GM12873 (cell line): ENCODE data around the gene FRRS1L.

ENCODE experiments used
- TF ChIP-seq, protein P1 (sequence below): IDR thresholded peaks from 2 replicates; pipeline ENCODE4 v1.5.1; 2012; ENCODE audit warnings: low read depth, mild to moderate bottlenecking, moderate library complexity, low read length, control low read depth; ENCODE audit not compliant: insufficient read depth; ENCODE audit errors: missing control alignments

Gene FRRS1L

DNA sequence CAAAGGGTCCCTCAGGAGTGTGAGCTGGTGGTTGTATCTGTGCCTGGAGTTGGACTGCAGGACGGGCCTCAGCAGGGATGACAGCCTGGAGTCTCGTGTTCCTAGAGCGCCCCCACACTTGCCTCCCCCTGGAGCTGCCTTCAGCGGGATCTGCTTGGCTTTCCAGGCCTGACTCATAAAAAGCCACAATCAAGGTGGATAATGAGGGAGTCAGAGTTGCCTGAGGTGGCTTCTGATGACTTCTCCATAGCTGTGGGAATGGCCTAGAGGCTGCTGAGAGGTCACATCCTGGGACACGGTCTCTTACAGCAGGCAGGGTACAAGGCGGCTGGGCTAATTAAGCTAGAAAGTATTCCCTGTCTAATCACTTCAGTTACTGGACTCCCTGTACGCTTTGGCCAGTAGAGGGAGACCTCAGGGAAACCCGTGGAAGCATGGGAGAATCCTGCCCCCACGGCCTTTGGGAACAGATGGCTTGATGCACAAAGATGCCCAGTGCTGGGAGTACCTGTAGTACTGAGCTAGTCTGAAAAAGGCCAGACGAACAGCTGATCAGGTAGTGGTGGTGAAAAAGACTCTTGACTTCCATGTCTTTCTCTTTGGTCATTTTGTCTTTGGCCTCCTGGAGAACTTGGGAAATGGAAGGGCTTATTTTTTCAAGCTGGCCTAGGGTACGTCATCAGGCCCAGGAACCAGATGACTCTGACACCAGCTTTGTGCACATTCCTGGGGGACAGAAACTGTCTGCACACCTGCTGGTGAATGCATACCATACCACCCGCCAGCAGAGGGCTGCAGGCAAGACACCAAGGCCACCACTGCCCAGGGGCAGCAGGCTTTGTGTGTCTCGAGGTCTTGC, 16.1 kb upstream of the FRRS1L start:
- TF ChIP-seq, protein P1, sequence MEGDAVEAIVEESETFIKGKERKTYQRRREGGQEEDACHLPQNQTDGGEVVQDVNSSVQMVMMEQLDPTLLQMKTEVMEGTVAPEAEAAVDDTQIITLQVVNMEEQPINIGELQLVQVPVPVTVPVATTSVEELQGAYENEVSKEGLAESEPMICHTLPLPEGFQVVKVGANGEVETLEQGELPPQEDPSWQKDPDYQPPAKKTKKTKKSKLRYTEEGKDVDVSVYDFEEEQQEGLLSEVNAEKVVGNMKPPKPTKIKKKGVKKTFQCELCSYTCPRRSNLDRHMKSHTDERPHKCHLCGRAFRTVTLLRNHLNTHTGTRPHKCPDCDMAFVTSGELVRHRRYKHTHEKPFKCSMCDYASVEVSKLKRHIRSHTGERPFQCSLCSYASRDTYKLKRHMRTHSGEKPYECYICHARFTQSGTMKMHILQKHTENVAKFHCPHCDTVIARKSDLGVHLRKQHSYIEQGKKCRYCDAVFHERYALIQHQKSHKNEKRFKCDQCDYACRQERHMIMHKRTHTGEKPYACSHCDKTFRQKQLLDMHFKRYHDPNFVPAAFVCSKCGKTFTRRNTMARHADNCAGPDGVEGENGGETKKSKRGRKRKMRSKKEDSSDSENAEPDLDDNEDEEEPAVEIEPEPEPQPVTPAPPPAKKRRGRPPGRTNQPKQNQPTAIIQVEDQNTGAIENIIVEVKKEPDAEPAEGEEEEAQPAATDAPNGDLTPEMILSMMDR: peak; percentile 76

DNA sequence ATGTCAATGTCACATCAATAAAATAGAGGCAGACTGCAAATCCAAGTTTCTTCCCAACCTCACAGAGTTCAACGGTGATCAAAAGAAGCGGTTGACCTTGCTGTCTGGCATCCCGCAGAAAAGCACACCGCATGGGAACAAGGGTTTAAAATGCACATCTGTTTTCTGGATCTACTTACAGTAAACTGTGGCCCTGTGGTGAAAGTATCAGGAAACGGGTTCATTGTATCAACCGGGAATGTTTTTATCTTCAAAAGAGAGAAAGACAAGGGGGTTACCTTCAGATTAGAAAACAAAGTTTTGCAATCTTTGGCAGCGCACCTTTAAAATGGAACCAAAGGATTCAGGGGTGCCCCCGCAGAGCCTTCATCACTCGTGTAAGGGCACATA, 15.5 kb upstream of the FRRS1L start:
- TF ChIP-seq, protein P1: no peak

GRCh38 chr9:109181284-109181683, 14.2 kb upstream of the FRRS1L start:
- TF ChIP-seq, protein P1: no peak

- TF ChIP-seq, protein P1: no peak
These were observed 12.9 kb upstream of the FRRS1L start for GRCh38 chr9:109179801-109180523.

DNA sequence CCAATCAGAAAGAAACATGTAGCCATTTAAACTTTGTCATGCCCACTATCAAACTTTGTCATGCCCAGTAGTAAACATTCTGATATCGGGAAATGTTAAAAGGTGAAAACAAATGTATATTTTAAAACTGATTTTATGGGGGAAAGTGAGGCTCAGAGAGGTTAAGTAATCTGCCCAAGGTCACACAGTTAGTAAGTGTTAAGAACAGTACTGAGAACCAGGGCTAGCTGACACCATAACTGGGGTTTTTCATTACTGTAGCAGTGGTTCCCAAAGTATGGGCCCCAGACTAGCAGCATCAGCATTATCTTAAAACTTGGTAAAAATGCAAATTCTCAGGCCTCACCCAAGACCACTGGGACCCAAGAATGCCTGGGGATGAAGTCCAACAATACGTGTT, 9.9 kb upstream of the FRRS1L start:
- TF ChIP-seq, protein P1: no peak

- TF ChIP-seq, protein P1: no peak
These were observed 9.3 kb upstream of the FRRS1L start for GRCh38 chr9:109176386-109176785.

- TF ChIP-seq, protein P1: no peak
These were observed 5.9 kb upstream of the FRRS1L start for GRCh38 chr9:109172935-109173334.
